HT-29 (cell line): ENCODE results near the gene CLEC17A. TPM values are rescaled to one million over a fixed set of nuclear protein-coding genes. Genes with fewer than 3 reads are reported as not detected.
"Not testable (repeated sequence)": the region's sequence is repeated elsewhere in the genome, so short reads cannot be mapped to it uniquely, and the experiment has no call there.

Experiments
- DNase-seq: peaks from one replicate; pipeline ENCODE4 v3.0.0-alpha.2; 2015; ENCODE audit warnings: low spot score
- total RNA-seq: library from RNA; depleted of rRNA; stranded (reverse); fragments of >200 nt; shearing (Covaris generic); gene quantifications from 2 replicates; pipeline ENCODE4 v1.2.3, GENCODE V29; 2014

The CLEC17A gene
- total RNA-seq, 1 experiment from 2014 or later, result not detected

DNA sequence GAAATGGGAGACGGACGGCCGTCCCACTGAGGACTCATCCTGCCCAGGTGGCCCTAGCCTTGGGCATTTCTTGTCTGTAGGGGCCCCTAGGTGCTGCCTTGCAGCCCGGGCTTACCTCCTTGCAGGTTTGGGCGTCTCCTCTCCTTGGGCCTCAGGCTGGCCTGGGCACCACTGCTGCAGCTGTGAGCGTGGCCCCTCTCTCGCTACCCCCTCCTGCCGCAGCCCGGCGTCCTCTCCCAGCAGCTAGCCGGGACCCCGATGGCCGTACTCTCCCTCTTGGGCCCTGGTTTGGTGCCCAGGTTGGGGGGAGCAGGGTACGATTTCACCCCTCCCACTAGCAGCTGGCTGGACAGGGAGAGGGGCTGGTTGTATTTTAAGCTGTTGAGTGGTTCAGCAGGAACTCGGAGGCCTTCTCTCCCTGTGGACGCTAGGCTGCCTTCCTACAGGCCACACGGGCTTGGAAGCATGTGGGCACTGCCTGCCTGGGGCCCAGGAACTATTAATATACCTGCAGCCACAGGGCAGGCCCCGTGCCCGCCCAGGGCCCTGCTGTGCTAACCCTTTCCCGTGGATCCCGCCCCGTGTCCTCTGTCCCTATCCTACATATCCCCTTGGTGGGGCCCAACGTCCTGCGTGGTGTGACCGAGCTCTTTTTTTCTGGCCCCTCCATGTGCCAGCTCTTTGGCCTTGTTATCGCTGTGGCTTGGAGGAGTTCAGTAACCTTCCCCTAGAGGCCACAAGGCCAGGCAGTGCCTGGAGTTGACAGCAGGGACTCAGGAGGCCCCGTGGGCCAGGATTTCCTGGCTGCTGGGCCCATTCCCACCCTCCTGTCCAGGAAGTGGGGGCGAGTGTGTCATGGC, 22.7 kb upstream of the CLEC17A start:
- no peak for DNase-seq

DNA sequence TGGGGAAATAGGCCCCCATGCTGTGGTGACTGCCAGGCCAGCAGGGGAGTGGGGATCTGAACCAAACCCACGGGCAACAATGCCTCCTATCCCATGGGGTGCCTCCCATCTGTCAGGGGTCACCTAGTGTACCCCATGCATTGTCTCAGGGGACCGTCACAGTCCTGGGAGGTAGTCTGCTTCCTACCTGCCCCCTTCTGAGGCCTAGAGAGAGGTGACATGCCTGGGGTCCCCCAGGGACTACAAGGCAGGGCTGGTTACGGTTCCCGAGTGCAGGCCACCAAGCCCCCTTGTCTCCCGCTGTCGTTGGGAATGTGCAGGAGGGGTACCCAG, 22.1 kb upstream of the CLEC17A start:
- DNase-seq, result no peak

GRCh38 chr19:14561249-14561648, 21.6 kb upstream of the CLEC17A start:
- DNase-seq, result no peak

DNA sequence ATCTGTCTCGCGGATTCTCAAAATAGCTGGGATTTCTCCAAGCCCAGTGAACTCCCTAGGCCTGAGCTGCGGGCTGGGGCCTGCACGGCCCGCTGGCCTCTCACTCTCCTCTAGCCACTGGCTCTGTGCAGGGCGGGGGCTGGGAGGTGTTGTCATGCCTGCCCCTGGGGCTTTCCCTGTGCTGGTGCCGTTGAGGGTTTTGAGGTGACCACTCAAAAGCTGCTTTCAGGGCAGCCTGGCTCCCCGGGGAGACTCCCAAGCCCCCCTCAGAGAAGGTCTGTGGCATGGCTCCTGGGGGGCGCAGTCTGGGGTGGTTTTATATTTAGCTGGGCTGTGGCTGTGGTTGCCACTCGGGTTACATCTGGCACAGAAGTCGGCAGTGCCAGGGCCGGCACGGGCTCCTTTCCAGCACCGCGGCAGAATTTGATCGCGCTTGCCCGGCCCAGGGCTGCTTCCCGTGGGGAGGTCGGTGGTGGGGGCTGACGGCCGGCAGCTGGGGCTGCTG, 21.0 kb upstream of the CLEC17A start:
- DNase-seq, result no peak

GRCh38 chr19:14562660-14563589, 20.0 kb upstream of the CLEC17A start:
- no peak for DNase-seq

- DNase-seq, result no peak
Measured at GRCh38 chr19:14563590-14563926, 19.3 kb upstream of the CLEC17A start.

GRCh38 chr19:14563989-14564651, 18.8 kb upstream of the CLEC17A start:
- DNase-seq, result no peak

DNA sequence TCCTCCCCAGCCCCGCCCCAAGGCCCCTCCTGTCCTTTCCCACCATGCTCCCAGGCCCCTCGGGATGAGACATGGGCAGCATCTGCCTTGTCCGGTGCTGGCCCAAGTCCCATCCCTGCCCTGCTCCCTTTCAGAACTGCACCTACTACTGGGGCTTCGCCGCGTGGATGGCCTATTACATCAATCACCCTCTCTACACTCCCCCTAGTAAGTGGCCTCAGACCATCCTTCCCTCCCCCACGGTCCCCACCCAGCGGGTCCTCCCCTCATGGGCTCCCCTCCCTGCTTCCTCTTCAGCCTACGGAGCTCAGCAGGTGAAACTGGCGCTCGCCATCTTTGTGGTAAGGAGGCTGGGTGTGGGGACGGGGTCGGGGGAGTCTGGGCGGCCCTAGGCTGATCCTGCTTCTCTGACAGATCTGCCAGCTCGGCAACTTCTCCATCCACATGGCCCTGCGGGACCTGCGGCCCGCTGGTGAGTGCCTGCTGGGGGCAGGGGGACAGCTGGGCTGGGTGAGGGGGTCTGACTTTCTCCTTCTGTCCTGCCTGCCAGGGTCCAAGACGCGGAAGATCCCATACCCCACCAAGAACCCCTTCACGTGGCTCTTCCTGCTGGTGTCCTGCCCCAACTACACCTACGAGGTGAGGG, 18.1 kb upstream of the CLEC17A start:
- DNase-seq, result not testable (repeated sequence)

- DNase-seq, result no peak
Measured at GRCh38 chr19:14565298-14565679, 17.6 kb upstream of the CLEC17A start.

DNA sequence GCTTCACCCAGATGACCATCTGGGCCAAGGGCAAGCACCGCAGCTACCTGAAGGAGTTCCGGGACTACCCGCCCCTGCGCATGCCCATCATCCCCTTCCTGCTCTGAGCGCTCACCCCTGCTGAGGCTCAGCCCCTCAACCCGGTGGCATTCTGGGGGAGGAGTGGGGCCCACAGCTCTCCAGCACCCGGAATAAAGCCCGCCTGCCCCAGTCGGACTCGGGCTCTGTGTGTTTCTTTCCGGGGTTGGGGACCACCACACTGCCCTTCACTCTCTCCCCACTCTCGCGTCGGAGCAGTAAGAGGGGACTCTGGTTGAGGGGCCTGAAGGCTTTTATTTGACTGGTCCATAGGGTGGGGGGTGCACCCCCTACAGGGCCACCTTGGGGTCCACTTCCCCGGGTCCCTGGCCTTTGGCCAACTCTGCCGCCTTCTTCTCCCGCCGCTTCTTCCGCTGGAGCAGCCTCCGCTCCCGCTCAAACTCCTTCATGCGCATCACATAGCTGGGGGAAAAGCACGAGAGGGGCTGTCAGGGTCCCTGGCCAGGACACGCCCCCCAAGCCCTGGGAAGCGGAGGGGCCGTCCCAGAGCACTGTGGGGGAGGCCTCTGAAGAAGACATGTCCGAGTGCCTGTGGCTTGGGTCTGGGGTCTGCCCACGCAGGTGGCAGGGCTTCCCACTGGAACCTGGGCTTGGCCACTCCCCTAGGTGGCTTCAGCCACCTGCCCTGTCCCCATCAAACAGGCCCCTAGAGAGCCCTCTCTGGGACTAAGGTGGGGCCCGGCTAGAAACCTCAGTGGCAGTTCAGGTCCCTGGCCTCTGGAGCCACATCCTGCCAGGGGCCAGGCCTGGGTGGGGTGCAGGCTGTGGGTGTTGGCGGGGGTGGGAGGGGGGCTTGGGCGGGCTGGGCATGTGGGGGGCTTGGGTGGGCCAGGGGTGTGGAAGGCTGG, 16.8 kb upstream of the CLEC17A start:
- no peak for DNase-seq

GRCh38 chr19:14566712-14567077, 16.2 kb upstream of the CLEC17A start:
- no peak for DNase-seq

GRCh38 chr19:14567079-14567478, 15.8 kb upstream of the CLEC17A start:
- DNase-seq, result no peak

GRCh38 chr19:14570864-14571527, 11.9 kb upstream of the CLEC17A start:
- DNase-seq, result no peak

GRCh38 chr19:14571695-14572490, 11.0 kb upstream of the CLEC17A start, which contains the start of gene NDUFB7:
Gene NDUFB7 (minus strand): TSS chr19:14572066. CDS start chr19:14572000, 66 bp downstream.
- peak; percentile 89 for DNase-seq

DNA sequence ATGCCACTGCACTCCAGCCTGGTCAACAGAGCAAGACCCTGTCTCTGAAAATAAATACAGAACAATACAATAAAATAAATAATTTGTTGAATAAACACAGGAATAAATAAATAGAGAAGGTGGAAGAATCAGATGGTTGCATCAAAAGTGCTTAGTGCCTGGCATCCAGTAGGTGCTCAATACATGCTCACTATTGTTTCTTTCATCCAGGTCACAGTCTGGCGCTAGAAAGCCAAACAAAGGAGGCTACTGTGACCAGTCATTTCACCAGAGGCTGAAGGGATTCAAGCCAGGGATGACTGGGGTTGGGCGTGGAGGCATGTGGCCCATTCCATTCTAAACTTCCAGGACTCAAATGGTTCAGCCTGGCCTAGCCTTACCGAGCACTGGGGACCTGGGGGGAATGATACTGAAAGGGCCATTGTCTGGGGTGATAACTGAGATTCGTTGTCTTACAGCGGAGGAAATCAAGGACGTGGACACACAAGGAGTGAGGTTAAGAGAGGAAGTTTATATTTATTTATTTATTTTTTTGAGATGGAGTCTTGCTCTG, 7.4 kb upstream of the CLEC17A start:
- no peak for DNase-seq

DNA sequence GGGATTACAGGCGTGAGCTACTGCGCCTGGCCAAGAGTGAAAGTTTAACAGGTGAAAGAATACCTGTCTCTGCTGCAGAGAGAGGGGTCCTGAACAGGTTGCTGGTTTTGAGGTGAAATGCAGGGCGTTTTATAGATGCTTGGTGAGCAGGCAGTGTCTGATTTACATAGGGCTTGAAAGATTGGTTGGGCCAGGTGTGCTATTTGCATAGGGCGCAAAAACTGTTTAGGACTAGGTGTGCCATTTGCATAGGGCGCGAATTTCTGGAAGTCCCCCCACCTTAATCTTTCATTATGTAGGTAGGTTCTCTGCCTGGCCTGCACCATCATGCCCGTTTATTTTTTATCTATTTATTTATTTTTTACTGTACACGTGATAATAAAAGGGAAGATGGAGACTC, 6.5 kb upstream of the CLEC17A start:
- DNase-seq, result no peak

- DNase-seq, result no peak
Measured at GRCh38 chr19:14577264-14577663, 5.6 kb upstream of the CLEC17A start.

DNA sequence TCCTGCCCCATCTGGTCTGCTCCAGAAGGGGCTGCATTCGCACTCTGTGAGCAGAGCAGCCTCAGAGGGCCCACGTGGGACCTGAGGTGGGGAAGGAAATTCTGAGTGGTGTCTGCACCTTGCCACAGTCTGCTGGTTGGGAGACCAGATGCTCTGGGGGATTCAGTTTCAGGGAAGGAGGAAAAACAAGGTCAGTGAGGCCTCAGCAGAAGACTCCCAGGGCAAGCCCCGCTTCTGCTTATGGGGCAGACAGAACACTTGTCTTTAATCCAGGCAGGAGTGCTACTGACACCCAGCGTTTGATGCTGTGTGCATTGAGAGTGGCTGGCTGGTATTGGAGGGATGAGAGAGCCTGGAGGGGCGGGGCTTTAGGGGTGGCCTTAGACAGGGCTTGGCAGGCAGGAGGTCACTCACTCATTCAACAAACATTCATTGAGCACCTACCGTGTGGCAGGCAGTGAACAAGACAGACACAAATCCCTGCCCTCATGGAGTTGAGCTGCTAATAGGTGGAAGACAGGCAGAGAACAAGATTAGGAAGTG, 4.9 kb upstream of the CLEC17A start:
- DNase-seq, result no peak
